RPMI8226 (cell line): Measurements from ENCODE around the gene PIP5K1B.

Source experiments
- DNase-seq: peaks from one replicate; pipeline ENCODE4 v3.0.0-alpha.2; 2015

PIP5K1B gene

GRCh38 chr9:68822596-68823165, 117.6 kb downstream of the PIP5K1B start:
- DNase-seq, result no peak

- DNase-seq, result no peak
Observed at GRCh38 chr9:68825762-68826472, 120.9 kb downstream of the PIP5K1B start.

- DNase-seq, result no peak
Observed at GRCh38 chr9:68827837-68828744, 123.1 kb downstream of the PIP5K1B start.

GRCh38 chr9:68832101-68832500, 127.1 kb downstream of the PIP5K1B start:
- no peak for DNase-seq

- DNase-seq, result no peak
Observed at GRCh38 chr9:68832861-68833518, 128.0 kb downstream of the PIP5K1B start.

DNA sequence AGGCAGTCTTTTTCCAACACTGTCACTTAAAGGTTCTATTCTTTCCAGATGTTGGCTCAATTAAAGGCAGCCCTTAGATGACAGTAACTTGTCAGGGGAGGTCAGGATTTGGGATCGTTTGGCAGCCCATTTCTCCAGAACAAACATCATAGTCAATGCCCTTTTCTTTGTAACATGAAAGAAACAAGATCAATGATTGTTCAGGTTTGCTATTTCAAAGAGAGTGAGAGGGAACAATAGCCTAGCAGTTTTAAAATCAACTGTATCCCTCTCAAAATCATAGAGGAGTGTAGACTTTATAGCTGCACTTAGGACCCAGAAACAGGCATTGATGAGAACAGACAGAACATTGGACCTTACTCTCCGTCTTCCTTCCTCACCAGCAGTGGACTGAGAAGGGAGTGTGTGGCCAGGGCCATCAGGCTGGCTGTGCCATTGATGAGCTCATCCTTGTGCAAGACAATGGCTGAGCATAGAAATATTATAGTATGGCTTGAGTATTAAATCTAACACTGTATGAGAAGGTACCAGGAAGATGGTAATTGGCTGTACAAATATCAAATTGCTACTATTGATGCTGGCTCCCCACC, 130.0 kb downstream of the PIP5K1B start:
- DNase-seq, result no peak

DNA sequence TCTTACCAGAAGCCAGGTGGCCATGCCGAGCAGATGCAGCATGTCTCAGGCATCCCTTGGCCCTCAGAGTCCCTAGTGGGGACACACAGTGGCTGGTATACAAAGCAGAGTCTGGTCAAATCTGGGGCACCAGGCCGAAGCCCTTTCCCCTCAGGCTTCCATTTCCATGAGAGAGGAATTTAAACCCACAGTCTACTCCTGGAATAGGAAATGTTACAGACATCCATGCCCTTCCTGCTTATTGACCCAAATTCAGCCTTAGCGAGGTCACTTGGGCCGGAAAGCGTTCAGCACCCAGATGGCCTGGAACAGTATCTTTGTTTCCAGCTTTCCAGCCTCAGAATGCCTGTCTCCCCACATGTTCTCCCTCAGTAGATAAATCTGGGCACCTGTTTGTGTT, 131.7 kb downstream of the PIP5K1B start:
- DNase-seq, result no peak

DNA sequence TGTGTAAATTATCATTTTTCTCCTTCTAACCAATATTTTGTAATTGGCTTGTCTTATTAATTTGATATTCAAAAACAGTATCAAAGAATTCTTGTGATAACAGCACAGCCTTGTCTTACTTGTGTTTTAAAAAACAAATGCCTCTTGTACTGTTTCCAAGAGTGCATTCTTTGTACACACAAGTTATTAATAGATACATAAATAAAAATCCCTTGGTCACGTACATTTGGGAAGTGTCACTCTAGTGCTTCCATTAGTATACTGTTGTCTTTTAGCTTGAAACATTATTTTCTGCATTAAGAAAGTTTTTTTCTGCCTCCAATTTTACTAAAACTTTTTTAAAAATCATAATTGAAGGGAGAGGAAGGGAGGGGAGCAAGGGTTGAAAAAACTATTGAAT, 133.2 kb downstream of the PIP5K1B start:
- DNase-seq, result no peak

- DNase-seq, result no peak
Observed at GRCh38 chr9:68841276-68842052, 136.4 kb downstream of the PIP5K1B start.

DNA sequence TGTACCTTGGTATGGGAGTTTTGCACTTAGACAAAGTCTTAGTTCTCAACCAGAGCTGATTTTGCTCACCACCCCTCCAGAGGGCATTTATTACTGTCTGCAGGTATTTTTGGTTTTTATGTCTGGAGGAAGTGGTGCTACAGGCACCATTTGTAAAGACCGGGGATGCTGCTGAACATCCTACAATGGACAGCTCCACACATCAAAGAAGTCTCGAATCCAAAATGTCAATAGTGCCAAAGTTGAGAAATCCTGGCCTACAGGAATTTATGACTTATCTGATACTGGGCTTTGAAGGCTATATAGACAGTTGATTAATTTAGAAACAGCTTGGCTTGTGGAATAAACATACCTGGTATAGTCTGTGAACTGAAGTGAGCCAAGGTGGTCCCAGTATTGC, 137.5 kb downstream of the PIP5K1B start:
- no peak for DNase-seq

- DNase-seq, result no peak
Observed at GRCh38 chr9:68843239-68843638, 138.2 kb downstream of the PIP5K1B start.

DNA sequence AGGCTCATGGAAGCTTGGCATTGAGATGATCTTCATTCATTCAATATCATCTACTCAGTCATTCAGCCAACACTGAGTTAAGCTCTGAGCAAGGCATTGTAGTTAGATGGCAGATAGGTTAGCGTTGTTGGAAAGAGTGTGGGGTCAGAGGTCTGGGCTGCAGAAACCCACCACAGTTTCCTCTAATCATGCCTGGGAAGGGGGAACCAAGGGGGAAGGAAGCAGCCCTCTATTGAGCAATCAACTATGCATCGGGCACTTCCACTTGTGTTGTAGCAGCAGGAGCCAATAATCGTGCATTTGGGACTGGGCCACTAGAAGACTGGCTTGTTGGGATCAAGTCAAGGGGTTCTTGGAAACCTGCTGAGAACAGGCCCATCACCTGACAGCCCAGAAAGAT, 139.1 kb downstream of the PIP5K1B start:
- DNase-seq, result no peak

DNA sequence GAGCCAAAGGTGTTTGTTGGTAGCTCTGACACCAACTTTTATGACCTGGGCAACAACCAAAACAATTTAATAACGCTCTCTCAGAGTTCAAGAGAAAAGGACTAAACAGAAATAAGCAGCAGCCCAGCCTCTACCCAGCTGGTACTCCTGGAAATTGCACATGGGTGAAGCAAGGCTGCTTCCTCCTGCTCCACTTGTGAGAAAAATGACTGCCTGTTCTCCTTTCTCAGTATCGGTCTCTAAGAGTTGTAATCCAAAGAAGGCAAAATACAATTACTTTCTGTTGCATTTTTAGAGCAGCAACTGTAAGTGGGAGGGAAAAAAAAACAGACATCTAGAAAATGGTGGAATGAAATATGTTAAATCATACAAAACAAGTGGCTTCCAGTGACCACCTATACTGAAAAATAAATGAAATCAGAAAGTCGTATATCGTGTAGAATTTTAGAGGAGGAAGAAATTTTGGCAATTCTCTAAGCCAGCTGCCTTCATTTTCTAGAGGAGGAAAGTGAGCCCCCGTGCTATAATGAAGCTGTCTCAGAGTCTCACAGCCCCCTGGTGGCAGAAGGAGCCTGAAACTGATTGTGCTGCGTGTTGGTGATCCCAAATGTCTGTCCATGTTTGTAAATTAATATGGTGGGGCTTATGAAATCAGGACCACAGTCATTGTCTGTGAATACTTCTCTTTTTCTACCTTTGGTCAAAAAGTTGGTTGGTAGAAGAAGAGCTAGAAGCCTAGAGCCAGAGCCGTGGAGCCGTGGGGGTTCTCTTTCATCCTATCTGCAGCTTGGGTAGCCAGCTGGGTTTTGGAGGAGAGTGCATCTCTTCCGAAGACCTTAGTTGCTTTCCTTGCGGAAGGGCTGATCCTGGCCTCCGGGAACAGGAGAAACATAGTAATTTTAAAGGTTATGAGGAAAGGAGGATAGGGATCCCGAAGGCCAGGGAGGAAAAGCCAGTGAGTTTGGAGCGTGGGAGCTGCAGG, 139.9 kb downstream of the PIP5K1B start:
- DNase-seq, result peak; percentile 41

DNA sequence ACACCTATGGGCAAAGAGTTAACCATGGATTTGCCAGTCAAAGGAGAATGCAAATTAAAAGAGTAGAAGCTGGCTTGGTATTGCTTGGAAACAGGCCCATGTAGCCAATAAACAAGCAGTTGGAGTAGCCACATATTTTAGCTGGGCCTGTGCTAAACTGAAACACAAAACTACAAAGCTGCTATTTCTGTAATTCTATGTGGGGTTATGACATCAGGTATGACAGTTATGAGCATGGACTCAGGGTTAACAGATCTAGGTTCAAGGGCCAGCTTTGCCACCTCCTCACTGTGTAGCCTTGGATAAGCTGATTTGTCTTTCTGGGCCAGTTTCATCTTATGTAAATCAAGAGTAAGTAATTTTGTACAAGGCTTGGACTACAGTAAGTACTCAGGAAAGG, 142.7 kb downstream of the PIP5K1B start:
- DNase-seq, result no peak

- DNase-seq, result no peak
Observed at GRCh38 chr9:68851657-68852056, 146.6 kb downstream of the PIP5K1B start.

- DNase-seq, result no peak
Observed at GRCh38 chr9:68852941-68853340, 147.9 kb downstream of the PIP5K1B start.

DNA sequence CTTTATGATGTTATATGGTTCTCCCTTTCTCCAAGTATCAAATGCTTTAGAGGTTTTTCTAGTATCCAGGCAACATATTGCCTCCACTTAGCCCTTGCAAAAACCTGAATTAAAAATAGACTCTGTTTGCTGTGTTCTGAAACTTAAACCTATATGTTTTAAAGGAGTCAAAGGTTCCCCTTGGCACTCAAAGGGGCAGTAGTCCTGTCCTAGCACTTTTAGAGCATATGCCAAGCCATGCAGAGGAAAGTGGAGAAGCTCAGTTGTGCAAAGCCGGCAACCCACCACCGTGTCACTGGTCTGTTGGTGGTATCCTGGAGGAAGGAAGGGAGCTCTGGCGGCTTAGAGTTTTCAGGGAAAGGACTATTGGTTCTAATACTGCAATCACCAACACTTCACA, 154.3 kb downstream of the PIP5K1B start:
- no peak for DNase-seq

GRCh38 chr9:68860419-68860818, 155.4 kb downstream of the PIP5K1B start:
- no peak for DNase-seq

DNA sequence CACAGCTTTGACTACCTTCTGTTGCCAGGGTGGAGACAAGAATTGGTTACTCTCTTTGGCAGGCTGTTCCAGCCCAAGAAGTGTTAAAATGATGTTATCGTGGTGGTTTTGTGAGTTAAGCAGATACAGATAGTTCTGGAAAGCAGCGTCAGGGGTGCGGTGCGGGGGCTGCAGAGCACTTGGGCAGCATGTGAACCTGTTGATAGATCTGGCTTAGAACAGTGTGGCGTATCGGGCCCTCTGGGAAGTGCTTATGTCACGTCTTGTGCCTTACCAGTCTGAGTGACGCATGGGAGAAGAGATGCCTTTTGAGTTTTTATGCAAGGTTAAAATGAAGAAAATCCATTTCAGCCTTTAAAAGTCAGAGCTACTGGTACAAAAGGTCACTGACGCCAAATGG, 156.4 kb downstream of the PIP5K1B start:
- DNase-seq, result no peak

- DNase-seq, result no peak
Observed at GRCh38 chr9:68867066-68867465, 162.0 kb downstream of the PIP5K1B start.

- no peak for DNase-seq
Observed at GRCh38 chr9:68869022-68869421, 164.0 kb downstream of the PIP5K1B start.
